ENCODE results near the gene PLCB2.

The PLCB2 gene

GRCh38 chr15:40343512-40343911 is 35.8 kb upstream of the PLCB2 start:
- Histone ChIP-seq H3K27me3 (ENCODE audit: insufficient read depth, poor library complexity, severe bottlenecking) (no peaks in the 10 kb centered on the region), H3K27ac (replicated peaks) (no peak overlapping the region), H3K4me3 (replicated peaks; ENCODE audit: insufficient read depth, low read length) (no peak overlapping the region)
- no peak for DNase-seq (ENCODE audit: low read depth in 1 of 2, low spot score in 1 of 2)
- TF ChIP-seq POLR2AphosphoS5 (IDR thresholded peaks at IDR 0.05; ENCODE audit: low read depth) (no peak), GABPA (IDR thresholded peaks at IDR 0.05; ENCODE audit: low read depth) (no peak)
- TF ChIP-seq, protein P1, sequence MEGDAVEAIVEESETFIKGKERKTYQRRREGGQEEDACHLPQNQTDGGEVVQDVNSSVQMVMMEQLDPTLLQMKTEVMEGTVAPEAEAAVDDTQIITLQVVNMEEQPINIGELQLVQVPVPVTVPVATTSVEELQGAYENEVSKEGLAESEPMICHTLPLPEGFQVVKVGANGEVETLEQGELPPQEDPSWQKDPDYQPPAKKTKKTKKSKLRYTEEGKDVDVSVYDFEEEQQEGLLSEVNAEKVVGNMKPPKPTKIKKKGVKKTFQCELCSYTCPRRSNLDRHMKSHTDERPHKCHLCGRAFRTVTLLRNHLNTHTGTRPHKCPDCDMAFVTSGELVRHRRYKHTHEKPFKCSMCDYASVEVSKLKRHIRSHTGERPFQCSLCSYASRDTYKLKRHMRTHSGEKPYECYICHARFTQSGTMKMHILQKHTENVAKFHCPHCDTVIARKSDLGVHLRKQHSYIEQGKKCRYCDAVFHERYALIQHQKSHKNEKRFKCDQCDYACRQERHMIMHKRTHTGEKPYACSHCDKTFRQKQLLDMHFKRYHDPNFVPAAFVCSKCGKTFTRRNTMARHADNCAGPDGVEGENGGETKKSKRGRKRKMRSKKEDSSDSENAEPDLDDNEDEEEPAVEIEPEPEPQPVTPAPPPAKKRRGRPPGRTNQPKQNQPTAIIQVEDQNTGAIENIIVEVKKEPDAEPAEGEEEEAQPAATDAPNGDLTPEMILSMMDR (IDR thresholded peaks at IDR 0.05; ENCODE audit: insufficient read depth, low read length) = no peak

DNA sequence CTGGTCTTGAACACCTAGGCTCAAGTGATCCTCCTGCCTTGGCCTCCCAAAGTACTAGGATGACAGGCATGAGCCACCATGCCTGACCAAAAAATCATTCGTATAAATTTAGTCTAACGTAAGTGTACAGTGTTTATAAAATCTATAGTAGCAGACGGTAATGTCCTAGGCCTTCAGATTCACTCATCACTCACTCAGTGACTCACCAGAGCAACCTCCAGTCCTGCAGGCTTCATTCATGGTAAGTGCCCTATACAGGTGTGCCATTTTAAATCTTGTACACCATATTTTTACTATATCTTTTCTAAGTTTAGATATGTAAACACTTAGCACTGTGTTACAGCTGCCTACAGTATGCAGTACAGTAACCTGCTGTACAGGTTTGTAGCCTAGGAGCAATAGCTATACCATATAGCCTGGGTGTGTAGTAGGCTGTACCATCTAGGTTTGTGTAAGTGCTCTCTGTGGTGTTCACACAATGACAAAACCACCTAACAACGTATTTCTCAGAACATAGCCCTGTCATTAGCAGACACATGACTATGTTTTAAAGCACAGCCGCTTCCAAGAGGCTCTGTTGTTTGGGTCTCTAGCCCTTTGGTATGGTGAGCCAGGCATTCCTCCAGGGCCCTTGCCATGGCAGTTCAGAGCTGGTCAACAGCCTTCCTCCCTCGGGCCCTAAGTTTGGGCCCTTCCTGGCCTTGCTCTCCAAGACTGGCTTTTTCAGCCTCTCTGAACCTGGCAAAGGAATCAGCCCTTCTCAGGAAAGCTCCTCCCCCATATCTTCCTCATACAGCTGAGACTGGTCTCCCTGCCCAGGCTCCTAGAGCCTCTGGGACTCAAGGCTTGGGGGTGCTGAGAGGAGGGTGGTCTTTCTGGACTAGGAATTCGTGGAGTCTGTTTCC is 34.9 kb upstream of the PLCB2 start:
- no peak for TF ChIP-seq SPI1 (IDR thresholded peaks at IDR 0.05; ENCODE audit: borderline replicate concordance, low read depth)
- DNase-seq (ENCODE audit: low read depth in 1 of 2, low spot score in 1 of 2) = no peak
- Histone ChIP-seq H3K27me3 (ENCODE audit: insufficient read depth, poor library complexity, severe bottlenecking) (no peaks in the 10 kb centered on the region), H3K27ac (replicated peaks) (no peak overlapping the region), H3K4me3 (replicated peaks; ENCODE audit: insufficient read depth, low read length) (no peak overlapping the region)

GRCh38 chr15:40340740-40341400 is 33.1 kb upstream of the PLCB2 start, which contains the start of gene CCDC9B:
Gene CCDC9B (minus strand): TSS chr15:40340939. CDS start chr15:40340819, 120 bp downstream.
- peak in 1 of 2 experiments; percentile 82 for DNase-seq (ENCODE audit: low read depth in 1 of 2, low spot score in 1 of 2)
- H3K27ac ChIP-seq (replicated peaks) = peak within 1 kb of the TSS; percentile 33
- H3K27me3 ChIP-seq (ENCODE audit: insufficient read depth, poor library complexity, severe bottlenecking) = no peaks in the 10 kb centered on the region
- TF ChIP-seq GABPA (IDR thresholded peaks at IDR 0.05; ENCODE audit: low read depth) = no peak
- TF ChIP-seq, protein P2, sequence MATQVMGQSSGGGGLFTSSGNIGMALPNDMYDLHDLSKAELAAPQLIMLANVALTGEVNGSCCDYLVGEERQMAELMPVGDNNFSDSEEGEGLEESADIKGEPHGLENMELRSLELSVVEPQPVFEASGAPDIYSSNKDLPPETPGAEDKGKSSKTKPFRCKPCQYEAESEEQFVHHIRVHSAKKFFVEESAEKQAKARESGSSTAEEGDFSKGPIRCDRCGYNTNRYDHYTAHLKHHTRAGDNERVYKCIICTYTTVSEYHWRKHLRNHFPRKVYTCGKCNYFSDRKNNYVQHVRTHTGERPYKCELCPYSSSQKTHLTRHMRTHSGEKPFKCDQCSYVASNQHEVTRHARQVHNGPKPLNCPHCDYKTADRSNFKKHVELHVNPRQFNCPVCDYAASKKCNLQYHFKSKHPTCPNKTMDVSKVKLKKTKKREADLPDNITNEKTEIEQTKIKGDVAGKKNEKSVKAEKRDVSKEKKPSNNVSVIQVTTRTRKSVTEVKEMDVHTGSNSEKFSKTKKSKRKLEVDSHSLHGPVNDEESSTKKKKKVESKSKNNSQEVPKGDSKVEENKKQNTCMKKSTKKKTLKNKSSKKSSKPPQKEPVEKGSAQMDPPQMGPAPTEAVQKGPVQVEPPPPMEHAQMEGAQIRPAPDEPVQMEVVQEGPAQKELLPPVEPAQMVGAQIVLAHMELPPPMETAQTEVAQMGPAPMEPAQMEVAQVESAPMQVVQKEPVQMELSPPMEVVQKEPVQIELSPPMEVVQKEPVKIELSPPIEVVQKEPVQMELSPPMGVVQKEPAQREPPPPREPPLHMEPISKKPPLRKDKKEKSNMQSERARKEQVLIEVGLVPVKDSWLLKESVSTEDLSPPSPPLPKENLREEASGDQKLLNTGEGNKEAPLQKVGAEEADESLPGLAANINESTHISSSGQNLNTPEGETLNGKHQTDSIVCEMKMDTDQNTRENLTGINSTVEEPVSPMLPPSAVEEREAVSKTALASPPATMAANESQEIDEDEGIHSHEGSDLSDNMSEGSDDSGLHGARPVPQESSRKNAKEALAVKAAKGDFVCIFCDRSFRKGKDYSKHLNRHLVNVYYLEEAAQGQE (IDR thresholded peaks at IDR 0.05; ENCODE audit: insufficient replicate concordance, low read depth) = no peak
- TF ChIP-seq POLR2AphosphoS5 (IDR thresholded peaks at IDR 0.05; ENCODE audit: low read depth) = peak; percentile 41; the same call in 1 of the 2 replicates
- TF ChIP-seq, protein P1 (IDR thresholded peaks at IDR 0.05; ENCODE audit: insufficient read depth, low read length) = no peak
- no peak for TF ChIP-seq SPI1 (IDR thresholded peaks at IDR 0.05; ENCODE audit: borderline replicate concordance, low read depth)
- H3K4me3 ChIP-seq (replicated peaks; ENCODE audit: insufficient read depth, low read length) = no peak within 1 kb of the TSS

DNA sequence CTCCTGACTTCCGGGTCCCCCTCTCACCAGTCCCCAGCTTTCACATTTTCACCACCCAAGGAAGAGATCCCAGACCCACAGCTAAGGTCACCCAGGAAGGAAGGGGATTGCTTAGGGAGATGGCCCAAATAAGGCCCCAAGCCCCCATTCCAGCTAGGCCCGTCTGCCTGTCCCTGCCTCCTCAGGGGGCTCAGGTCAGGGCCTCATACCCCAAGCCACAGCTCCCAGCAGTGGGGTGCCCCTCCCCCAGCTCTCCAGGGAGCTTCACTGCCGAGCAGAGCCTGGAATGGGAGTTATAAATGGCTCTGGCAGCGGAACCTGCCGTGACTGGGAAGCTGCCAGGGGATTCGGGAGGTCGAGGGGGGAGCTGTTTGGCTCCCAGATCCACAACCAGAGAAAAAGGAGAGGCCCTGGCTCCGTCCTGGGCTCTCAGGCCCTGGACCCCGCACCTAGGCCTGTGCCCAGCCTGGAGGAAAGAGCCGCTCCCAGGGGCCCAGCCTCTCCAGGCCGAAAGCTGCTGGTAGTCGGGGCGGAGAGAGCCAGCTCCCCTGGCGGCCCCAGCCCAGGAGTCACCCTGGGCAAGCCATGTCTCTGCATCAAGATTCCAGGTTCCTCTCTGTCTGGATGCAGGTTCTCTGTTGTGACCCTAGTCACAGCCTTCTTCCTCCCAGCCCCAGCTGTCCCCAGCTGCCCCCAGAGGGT is 32.5 kb upstream of the PLCB2 start:
- TF ChIP-seq POLR2AphosphoS5 (IDR thresholded peaks at IDR 0.05; ENCODE audit: low read depth) = no peak
- TF ChIP-seq, protein P1 (IDR thresholded peaks at IDR 0.05; ENCODE audit: insufficient read depth, low read length) = no peak
- TF ChIP-seq, protein P2 (IDR thresholded peaks at IDR 0.05; ENCODE audit: insufficient replicate concordance, low read depth) = no peak
- TF ChIP-seq SPI1 (IDR thresholded peaks at IDR 0.05; ENCODE audit: borderline replicate concordance, low read depth) = peak; percentile 45; the same call in 1 of the 2 replicates
- DNase-seq (ENCODE audit: low read depth in 1 of 2, low spot score in 1 of 2) = no peak
- H3K4me3 ChIP-seq (replicated peaks; ENCODE audit: insufficient read depth, low read length) = no peak overlapping the region
- H3K27me3 ChIP-seq (ENCODE audit: insufficient read depth, poor library complexity, severe bottlenecking) = no peaks in the 10 kb centered on the region
- peak overlapping the region; percentile 33 for H3K27ac ChIP-seq (replicated peaks)
